Testis (tissue), 3 donors: ENCODE results near the gene GPC6. TPM values are rescaled to one million over a fixed set of nuclear protein-coding genes. Genes with fewer than 3 reads are reported as not detected.

ENCODE experiments used
- DNase-seq: peaks from one replicate; pipeline ENCODE4 v3.0.0-alpha.2; 2019
- H3K27ac ChIP-seq, 2 donors: fragments of 200-600 bp; sonication (generic); one replicate each; pipeline ENCODE4 v1.5.1; 2019
- H3K27me3 ChIP-seq: fragments of 200-600 bp; sonication (generic); one replicate; pipeline ENCODE4 v1.5.1; 2019
- H3K36me3 ChIP-seq: fragments of 200-600 bp; sonication (generic); one replicate; pipeline ENCODE4 v1.5.1; 2017; ENCODE audit warnings: low read depth; ENCODE audit errors: missing control alignments
- H3K4me1 ChIP-seq: fragments of 200-600 bp; sonication (generic); one replicate; pipeline ENCODE4 v1.5.1; 2019
- H3K4me3 ChIP-seq, 2 donors: fragments of 200-600 bp; sonication (generic); one replicate each; pipeline ENCODE4 v1.5.1; 2017 to 2019
- H3K9me3 ChIP-seq: fragments of 200-600 bp; sonication (generic); one replicate; pipeline ENCODE4 v1.5.1; 2017
- POLR2A ChIP-seq: fragments of 450-650 bp; IDR thresholded peaks from one replicate; pipeline ENCODE4 v1.6.1; 2017; ENCODE audit warnings: antibody characterized with exemption, mild to moderate bottlenecking, moderate library complexity
- WGBS, 2 donors: methylation state at CpG; one replicate each; pipeline ENCODE4 v1.1.5; 2018; 5-methylcytosine and 5-hydroxymethylcytosine counted together
- intact Hi-C: fragments of 100-400 bp; cut with DNase I; formaldehyde crosslinking; loops from one replicate; pipeline ENCODE4 v1.15.1; 2023; ENCODE audit warnings: low total_unique reads
- polyA plus RNA-seq: library from polyadenylated mRNA; stranded (reverse); fragments of 350-450 nt; fragmentation: Illumina TruSeq; extraction: RNeasy Lipid Tissue Mini Kit (QIAGEN cat#74804); gene quantifications from one replicate; pipeline ENCODE4 v1.2.3, GENCODE V29; 2014; ENCODE audit warnings: low read depth, low replicate concordance; ENCODE audit not compliant: insufficient read depth
- total RNA-seq, 2 donors: library from RNA; depleted of rRNA; stranded (reverse); fragments of >200 nt; gene quantifications; one replicate each; pipeline ENCODE4 v1.2.3, GENCODE V29; 2016
- TF ChIP-seq, protein P1 (sequence below), 3 experiments: fragments of 450-650 bp in 2 of 3; fragments of 200-600 bp in 1 of 3; sonication (generic) in 1 of 3; IDR thresholded peaks; one replicate each; pipeline ENCODE4 v1.5.1; 2016 to 2019; ENCODE audit warnings: antibody characterized with exemption in 3 of 3, mild to moderate bottlenecking in 2 of 3, moderate library complexity in 1 of 3

Gene GPC6
- total and polyA plus RNA-seq, 3 donors from 2014 or later: 2.2 to 6.9 (median 4.3) TPM

DNA sequence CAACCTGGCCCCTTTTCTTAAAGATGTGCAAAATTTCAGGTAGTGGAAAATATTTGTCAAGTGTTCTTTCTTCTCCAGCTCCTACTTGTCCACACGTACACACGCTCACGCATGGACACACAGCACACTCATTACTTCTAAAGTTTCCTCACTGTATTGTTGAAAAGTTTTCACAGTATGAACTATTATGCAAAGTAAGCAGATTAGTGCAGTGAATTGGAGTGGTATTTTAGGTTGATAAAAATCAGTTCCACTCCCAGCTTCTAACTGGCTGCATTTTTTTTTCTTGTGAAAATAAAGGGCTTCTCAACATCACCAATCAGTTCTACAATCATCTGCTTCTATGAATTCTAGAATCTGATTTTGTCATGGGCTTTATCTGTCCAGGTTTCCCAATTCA lies 988.4 kb downstream of the GPC6 start:
- H3K27ac ChIP-seq: no peak overlapping the region
- H3K4me3 ChIP-seq: no peak overlapping the region
- no peaks in the 10 kb centered on the region for H3K27me3 ChIP-seq
- no peaks in the 10 kb centered on the region for H3K4me1 ChIP-seq
- no peak for TF ChIP-seq POLR2A
- TF ChIP-seq, protein P1, sequence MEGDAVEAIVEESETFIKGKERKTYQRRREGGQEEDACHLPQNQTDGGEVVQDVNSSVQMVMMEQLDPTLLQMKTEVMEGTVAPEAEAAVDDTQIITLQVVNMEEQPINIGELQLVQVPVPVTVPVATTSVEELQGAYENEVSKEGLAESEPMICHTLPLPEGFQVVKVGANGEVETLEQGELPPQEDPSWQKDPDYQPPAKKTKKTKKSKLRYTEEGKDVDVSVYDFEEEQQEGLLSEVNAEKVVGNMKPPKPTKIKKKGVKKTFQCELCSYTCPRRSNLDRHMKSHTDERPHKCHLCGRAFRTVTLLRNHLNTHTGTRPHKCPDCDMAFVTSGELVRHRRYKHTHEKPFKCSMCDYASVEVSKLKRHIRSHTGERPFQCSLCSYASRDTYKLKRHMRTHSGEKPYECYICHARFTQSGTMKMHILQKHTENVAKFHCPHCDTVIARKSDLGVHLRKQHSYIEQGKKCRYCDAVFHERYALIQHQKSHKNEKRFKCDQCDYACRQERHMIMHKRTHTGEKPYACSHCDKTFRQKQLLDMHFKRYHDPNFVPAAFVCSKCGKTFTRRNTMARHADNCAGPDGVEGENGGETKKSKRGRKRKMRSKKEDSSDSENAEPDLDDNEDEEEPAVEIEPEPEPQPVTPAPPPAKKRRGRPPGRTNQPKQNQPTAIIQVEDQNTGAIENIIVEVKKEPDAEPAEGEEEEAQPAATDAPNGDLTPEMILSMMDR (IDR thresholded peaks at IDR 0.05): no peak
- intact Hi-C loops: no loop called here
- WGBS, 2 donors: 90 to 93% methylated on average over 3 of the region's 3 CpGs
- no peak for DNase-seq
- no peaks in the 10 kb centered on the region for H3K9me3 ChIP-seq
- no peaks in the 10 kb centered on the region for H3K36me3 ChIP-seq

- no peaks in the 10 kb centered on the region for H3K36me3 ChIP-seq
- no peaks in the 10 kb centered on the region for H3K27me3 ChIP-seq
- no peak overlapping the region for H3K27ac ChIP-seq
- H3K9me3 ChIP-seq: no peaks in the 10 kb centered on the region
- 50 to 91% methylated on average over 1 of the region's 1 CpG for WGBS, 2 donors
- intact Hi-C loops: no loop called here
- no peaks in the 10 kb centered on the region for H3K4me1 ChIP-seq
- no peak overlapping the region for H3K4me3 ChIP-seq
- TF ChIP-seq, protein P1 (IDR thresholded peaks at IDR 0.05): no peak
- no peak for TF ChIP-seq POLR2A
- no peak for DNase-seq
Observed at GRCh38 chr13:94216476-94216875, 989.9 kb downstream of the GPC6 start.

DNA sequence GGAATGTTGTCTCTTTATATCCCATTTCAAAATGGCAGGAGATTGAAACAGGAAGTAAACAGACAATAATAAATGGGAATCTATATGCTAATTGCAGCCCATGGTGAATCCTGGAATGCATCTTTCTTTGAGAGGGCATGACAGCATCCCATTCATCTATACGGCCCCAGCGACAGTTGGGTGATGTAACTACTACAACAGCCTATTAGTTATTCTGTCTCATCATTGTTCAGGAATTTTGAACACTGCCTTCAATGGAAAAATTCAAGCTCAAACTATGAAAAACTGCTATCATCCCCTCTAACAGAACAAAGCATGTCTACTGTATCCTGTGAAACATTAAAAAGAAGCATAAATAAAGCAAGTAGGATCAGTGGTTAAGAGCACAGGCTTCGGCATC lies 990.8 kb downstream of the GPC6 start:
- Histone ChIP-seq H3K36me3 (no peaks in the 10 kb centered on the region), H3K9me3 (no peaks in the 10 kb centered on the region), H3K4me1 (no peaks in the 10 kb centered on the region), H3K27ac (no peak overlapping the region), H3K4me3 (no peak overlapping the region), H3K27me3 (no peaks in the 10 kb centered on the region)
- WGBS, 2 donors: 84 to 90% methylated on average over 3 of the region's 3 CpGs
- TF ChIP-seq POLR2A: no peak
- TF ChIP-seq, protein P1 (IDR thresholded peaks at IDR 0.05): no peak
- no peak for DNase-seq
- intact Hi-C loops: no loop called here

GRCh38 chr13:94218537-94218936 lies 991.9 kb downstream of the GPC6 start:
- no peak for TF ChIP-seq POLR2A
- H3K27ac ChIP-seq: no peak overlapping the region
- H3K27me3 ChIP-seq: no peaks in the 10 kb centered on the region
- H3K4me1 ChIP-seq: no peaks in the 10 kb centered on the region
- H3K4me3 ChIP-seq: no peak overlapping the region
- DNase-seq: no peak
- 81 to 94% methylated on average over 2 of the region's 2 CpGs for WGBS, 2 donors
- no peaks in the 10 kb centered on the region for H3K9me3 ChIP-seq
- H3K36me3 ChIP-seq: no peaks in the 10 kb centered on the region
- intact Hi-C loops: no loop called here

DNA sequence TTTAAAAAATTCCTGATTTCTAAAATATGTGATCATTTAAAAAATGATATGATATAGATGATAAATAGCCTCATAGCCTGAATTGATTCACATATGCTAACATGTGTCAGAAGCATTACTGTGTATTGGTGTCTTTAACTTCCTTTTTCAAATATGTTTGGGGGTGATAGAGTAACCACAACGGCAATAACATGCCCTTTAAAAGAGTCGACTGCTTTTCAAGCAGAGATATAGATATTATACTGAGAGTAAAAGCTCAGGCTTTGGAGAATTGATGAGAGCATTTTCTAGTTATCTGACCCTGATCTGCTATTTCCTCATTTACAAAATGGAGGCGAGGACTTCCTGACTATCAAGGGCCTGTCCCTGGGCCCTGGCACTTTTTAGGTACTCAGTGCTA lies 992.3 kb downstream of the GPC6 start:
- Histone ChIP-seq H3K27ac (no peak overlapping the region), H3K4me3 (no peak overlapping the region), H3K4me1 (no peaks in the 10 kb centered on the region), H3K36me3 (no peaks in the 10 kb centered on the region), H3K9me3 (no peaks in the 10 kb centered on the region), H3K27me3 (no peaks in the 10 kb centered on the region)
- DNase-seq: no peak
- TF ChIP-seq, protein P1 (IDR thresholded peaks at IDR 0.05): no peak
- no peak for TF ChIP-seq POLR2A
- 82 to 88% methylated on average over 3 of the region's 3 CpGs for WGBS, 2 donors
- intact Hi-C loops: no loop called here
